Thyroid gland (tissue), 4 donors: ENCODE data around the gene CENPA. TPM values are rescaled to one million over a fixed set of nuclear protein-coding genes. Genes with fewer than 3 reads are reported as not detected.

Experiments used
- DNase-seq, 2 donors: peaks; one replicate each; pipeline ENCODE4 v3.0.0-alpha.2; 2019
- H3K27ac ChIP-seq, 3 donors: fragments of 200-600 bp; sonication (generic); 1 replicate in 2 of 3; 2 replicates in 1 of 3; pipeline ENCODE4 v1.5.1; 2016 to 2019; ENCODE audit warnings: mild to moderate bottlenecking in 1 of 3, moderate library complexity in 1 of 3
- H3K27me3 ChIP-seq: fragments of 200-600 bp; sonication (generic); one replicate; pipeline ENCODE4 v1.5.1; 2019
- H3K36me3 ChIP-seq, 2 donors: fragments of 200-600 bp; sonication (generic); one replicate each; pipeline ENCODE4 v1.5.1; 2016 to 2019
- H3K4me1 ChIP-seq, 2 donors: fragments of 200-600 bp; sonication (generic); one replicate each; pipeline ENCODE4 v1.5.1; 2017 to 2019
- H3K4me3 ChIP-seq, 3 donors: fragments of 200-600 bp; sonication (generic); replicated peaks in 1 of 3; 1 replicate in 2 of 3; 2 replicates in 1 of 3; pipeline ENCODE4 v1.5.1; 2016; ENCODE audit warnings: mild to moderate bottlenecking in 1 of 3
- H3K9me3 ChIP-seq: fragments of 200-600 bp; sonication (generic); one replicate; pipeline ENCODE4 v1.5.1; 2017
- POLR2A ChIP-seq, 2 donors: fragments of 450-650 bp; IDR thresholded peaks; one replicate each; pipeline ENCODE4 v1.6.1; 2017; ENCODE audit warnings: antibody characterized with exemption in 2 of 2, mild to moderate bottlenecking in 2 of 2, moderate library complexity in 1 of 2
- WGBS, 2 donors: methylation state at CpG; one replicate each; pipeline ENCODE4 v1.1.5; 2017; 5-methylcytosine and 5-hydroxymethylcytosine counted together
- intact Hi-C: fragments of 100-400 bp; cut with DNase I; formaldehyde crosslinking; loops from one replicate; pipeline ENCODE4 v1.15.1; 2023
- total RNA-seq, 4 donors: library from RNA; depleted of rRNA; stranded (reverse); fragments of >200 nt; gene quantifications; one replicate each; pipeline ENCODE4 v1.2.3, GENCODE V29; 2016
- TF ChIP-seq, protein P1 (sequence below), 6 experiments: fragments of 200-600 bp in 3 of 6; fragments of 450-650 bp in 3 of 6; sonication (generic) in 3 of 6; IDR thresholded peaks; one replicate each; pipeline ENCODE4 v1.5.1; 2016 to 2019; ENCODE audit warnings: antibody characterized with exemption in 6 of 6, mild to moderate bottlenecking in 2 of 6, inconsistent platforms in 1 of 6, moderate library complexity in 1 of 6

Gene CENPA
- total RNA-seq, 4 donors from 2014 or later: 0.67 TPM; not detected in 3

DNA sequence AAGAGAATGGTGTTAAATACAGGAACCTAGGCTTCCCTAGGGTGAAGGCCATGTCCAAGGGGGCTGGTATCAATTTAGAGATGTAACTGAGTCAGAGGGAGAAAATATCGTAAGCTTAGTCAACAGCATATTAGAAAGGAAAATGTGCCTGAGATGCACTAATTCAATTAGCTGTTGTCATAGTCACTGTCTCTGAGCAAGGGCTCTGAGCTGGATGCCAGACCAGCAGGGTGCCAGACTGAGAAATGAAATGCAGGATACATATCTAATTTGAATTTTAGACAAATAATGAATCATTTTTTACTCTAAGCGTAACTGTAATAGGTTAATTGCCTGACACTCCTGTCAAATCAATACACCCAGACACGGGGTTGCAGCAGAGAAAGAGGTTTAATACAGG, 33.2 kb upstream of the CENPA start:
- intact Hi-C loops: no loop called here
- no peak for TF ChIP-seq POLR2A (IDR thresholded peaks at IDR 0.05)
- TF ChIP-seq, protein P1, sequence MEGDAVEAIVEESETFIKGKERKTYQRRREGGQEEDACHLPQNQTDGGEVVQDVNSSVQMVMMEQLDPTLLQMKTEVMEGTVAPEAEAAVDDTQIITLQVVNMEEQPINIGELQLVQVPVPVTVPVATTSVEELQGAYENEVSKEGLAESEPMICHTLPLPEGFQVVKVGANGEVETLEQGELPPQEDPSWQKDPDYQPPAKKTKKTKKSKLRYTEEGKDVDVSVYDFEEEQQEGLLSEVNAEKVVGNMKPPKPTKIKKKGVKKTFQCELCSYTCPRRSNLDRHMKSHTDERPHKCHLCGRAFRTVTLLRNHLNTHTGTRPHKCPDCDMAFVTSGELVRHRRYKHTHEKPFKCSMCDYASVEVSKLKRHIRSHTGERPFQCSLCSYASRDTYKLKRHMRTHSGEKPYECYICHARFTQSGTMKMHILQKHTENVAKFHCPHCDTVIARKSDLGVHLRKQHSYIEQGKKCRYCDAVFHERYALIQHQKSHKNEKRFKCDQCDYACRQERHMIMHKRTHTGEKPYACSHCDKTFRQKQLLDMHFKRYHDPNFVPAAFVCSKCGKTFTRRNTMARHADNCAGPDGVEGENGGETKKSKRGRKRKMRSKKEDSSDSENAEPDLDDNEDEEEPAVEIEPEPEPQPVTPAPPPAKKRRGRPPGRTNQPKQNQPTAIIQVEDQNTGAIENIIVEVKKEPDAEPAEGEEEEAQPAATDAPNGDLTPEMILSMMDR (IDR thresholded peaks at IDR 0.05): no peak
- no peak overlapping the region for H3K27ac ChIP-seq
- peaks cover 12 to 33% of the 10 kb centered on the region in 2 donors for H3K4me1 ChIP-seq
- WGBS, 2 donors: 87 to 88% methylated on average over 3 of the region's 3 CpGs
- H3K4me3 ChIP-seq: no peak overlapping the region
- no peaks in the 10 kb centered on the region for H3K36me3 ChIP-seq
- no peaks in the 10 kb centered on the region for H3K27me3 ChIP-seq
- DNase-seq: no peak
- no peaks in the 10 kb centered on the region for H3K9me3 ChIP-seq

GRCh38 chr2:26754539-26754938, 31.3 kb upstream of the CENPA start:
- Histone ChIP-seq H3K9me3 (no peaks in the 10 kb centered on the region), H3K4me3 (no peak overlapping the region), H3K27ac (peak overlapping the region; percentile 20 to 88 (median 39)), H3K36me3 (no peaks in the 10 kb centered on the region), H3K4me1 (peaks cover 25 to 47% of the 10 kb centered on the region in 2 donors), H3K27me3 (no peaks in the 10 kb centered on the region)
- TF ChIP-seq, protein P1 (IDR thresholded peaks at IDR 0.05): no peak
- TF ChIP-seq POLR2A (IDR thresholded peaks at IDR 0.05): no peak
- DNase-seq: no peak
- intact Hi-C loops: no loop called here
- WGBS, 2 donors: 92 to 96% methylated on average over 4 of the region's 4 CpGs

DNA sequence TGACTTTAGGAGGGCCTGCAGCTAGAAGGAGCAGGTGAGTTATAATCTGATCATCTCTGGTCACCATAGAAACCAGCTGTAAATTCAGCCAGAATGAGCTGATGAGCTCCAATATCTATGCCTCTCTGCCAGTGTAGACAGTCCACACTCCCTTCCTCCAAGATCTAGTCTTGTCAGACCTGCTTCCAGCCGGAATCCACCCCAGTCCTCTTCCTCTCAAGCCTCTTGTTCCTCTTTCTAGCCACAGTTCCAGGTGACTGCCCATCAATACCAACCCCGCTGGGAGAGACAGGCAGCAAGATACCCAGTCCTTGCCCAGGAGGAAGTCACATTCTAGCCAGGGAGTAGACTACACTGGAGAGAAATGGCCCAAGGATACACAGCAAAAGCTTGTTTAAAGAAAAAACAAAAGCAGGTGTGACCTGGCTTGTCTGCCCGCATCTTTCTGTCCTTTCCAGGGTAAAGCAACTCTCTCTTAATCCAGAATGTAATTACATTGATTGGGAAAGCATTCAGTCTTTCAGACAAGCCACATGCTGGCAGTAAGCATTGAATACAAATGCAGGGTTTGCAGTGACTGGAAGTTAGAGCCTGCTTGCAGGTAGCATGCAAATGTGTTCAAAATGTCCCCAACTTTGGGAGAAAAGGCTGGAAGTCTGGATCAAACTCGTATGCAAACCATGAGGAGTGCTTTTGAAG, 30.7 kb upstream of the CENPA start:
- Histone ChIP-seq H3K4me1 (peaks cover 25 to 45% of the 10 kb centered on the region in 2 donors), H3K27ac (peak overlapping the region; percentile 3 to 88 (median 39)), H3K9me3 (no peaks in the 10 kb centered on the region), H3K36me3 (no peaks in the 10 kb centered on the region), H3K4me3 (no peak overlapping the region), H3K27me3 (no peaks in the 10 kb centered on the region)
- TF ChIP-seq, protein P1 (IDR thresholded peaks at IDR 0.05): no peak
- TF ChIP-seq POLR2A (IDR thresholded peaks at IDR 0.05): no peak
- intact Hi-C loops: no loop called here
- 34 to 42% methylated on average over 3 to 4 of the region's 4 CpGs for WGBS, 2 donors
- peak; percentile 67 to 76 for DNase-seq

GRCh38 chr2:26756337-26756736, 29.5 kb upstream of the CENPA start:
- Histone ChIP-seq H3K27ac (peak overlapping the region in 2 of 3 donors; percentile 39 to 88), H3K4me3 (no peak overlapping the region), H3K27me3 (no peaks in the 10 kb centered on the region), H3K36me3 (no peaks in the 10 kb centered on the region), H3K9me3 (no peaks in the 10 kb centered on the region), H3K4me1 (peaks cover 25 to 52% of the 10 kb centered on the region in 2 donors)
- WGBS, 2 donors: 80 to 89% methylated on average over 5 of the region's 5 CpGs
- no peak for TF ChIP-seq POLR2A (IDR thresholded peaks at IDR 0.05)
- TF ChIP-seq, protein P1 (IDR thresholded peaks at IDR 0.05): no peak
- DNase-seq: no peak
- intact Hi-C loops: no loop called here
